ENCODE results near the gene SLC9A8. TPM values are rescaled to one million over a fixed set of nuclear protein-coding genes. Genes with fewer than 3 reads are reported as not detected.

The SLC9A8 gene
- total and polyA plus RNA-seq, 4 experiments from 2014 or later: 3.4 to 25.6 (median 16.9) TPM

- no peaks in the 10 kb centered on the region for H3K27me3 Mint-ChIP-seq
- intact Hi-C loops (cut with micrococcal nuclease): no loop called here
Observed at GRCh38 chr20:49825521-49826033, 12.9 kb downstream of the SLC9A8 start.

GRCh38 chr20:49831022-49831769 is 18.6 kb downstream of the SLC9A8 start:
- H3K4me3 ChIP-seq (ENCODE audit: low read length in 2 of 2): no peak overlapping the region
- H3K4me1 ChIP-seq (ENCODE audit: insufficient read depth, low read length): no peaks in the 10 kb centered on the region
- Mint-ChIP-seq H3K4me3 (no peak overlapping the region), H3K9me3 (no peaks in the 10 kb centered on the region), H3K4me1 (peaks cover 2 to 14% (median 5%) of the 10 kb centered on the region in 4 donors), H3K27ac (no peak overlapping the region), H3K36me3 (peaks cover 39 to 52% of the 10 kb centered on the region in 2 donors), H3K27me3 (no peaks in the 10 kb centered on the region)
- ChIA-PET CTCF (ENCODE audit: partially characterized antibody) (interaction anchor here (0.6 to 1.3 kb wide), 2 partner anchors 221 to 326 kb away, joined by 3 read pairs; no protein-coding TSS in a partner anchor), POLR2A (ENCODE audit: partially characterized antibody) (interaction anchor here (0.6 to 0.9 kb wide), 2 partner anchors 18 to 117 kb away, joined by 3 read pairs; partner anchors contain the start of genes B4GALT5 and SLC9A8)
- intact Hi-C loops (cut with micrococcal nuclease): no loop called here
- no peak overlapping the region for H3K27ac ChIP-seq (ENCODE audit: low read depth, low read length)
- H3K9me3 ChIP-seq (ENCODE audit: control insufficient read depth in 1 of 2, low read length in 2 of 2): no peaks in the 10 kb centered on the region
- no peaks in the 10 kb centered on the region for H3K27me3 ChIP-seq (ENCODE audit: insufficient read depth, low read length)
- peaks cover 9% of the 10 kb centered on the region for H3K36me3 ChIP-seq (ENCODE audit: insufficient read depth, low read length)
- no peak for DNase-seq

More at GRCh38 chr20:49825521-49826033, 12.9 kb downstream of the SLC9A8 start:
- H3K4me1 ChIP-seq (ENCODE audit: insufficient read depth, low read length): peaks cover 45% of the 10 kb centered on the region
- POLR2A ChIA-PET (ENCODE audit: partially characterized antibody): interaction anchor here (1.4 to 3.4 kb wide), 2 partner anchors 12 to 14 kb away, joined by 3 to 27 read pairs; partner anchors contain the start of gene SLC9A8
- no peaks in the 10 kb centered on the region for H3K9me3 ChIP-seq (ENCODE audit: control insufficient read depth in 1 of 2, low read length in 2 of 2)
- Mint-ChIP-seq H3K9me3 (no peaks in the 10 kb centered on the region), H3K4me3 (peak overlapping the region in 1 of 8 donors; percentile 14), H3K4me1 (peaks cover 36 to 47% (median 43%) of the 10 kb centered on the region in 4 donors), H3K36me3 (peaks cover 33 to 60% of the 10 kb centered on the region in 2 donors), H3K27ac (peak overlapping the region in 6 of 7 donors; percentile 29 to 84 (median 79))
- no peak overlapping the region for H3K4me3 ChIP-seq (ENCODE audit: low read length in 2 of 2)
- peaks cover 6% of the 10 kb centered on the region for H3K36me3 ChIP-seq (ENCODE audit: insufficient read depth, low read length)
- CTCF ChIA-PET (ENCODE audit: partially characterized antibody): interaction anchor here (1.1 to 3.7 kb wide), 3 partner anchors 9 to 21 kb away, joined by 3 to 11 read pairs (median 5); no protein-coding TSS in a partner anchor
- DNase-seq: no peak
- H3K27ac ChIP-seq (ENCODE audit: low read depth, low read length): no peak overlapping the region
- no peaks in the 10 kb centered on the region for H3K27me3 ChIP-seq (ENCODE audit: insufficient read depth, low read length)

GRCh38 chr20:49831770-49832631 is 19.4 kb downstream of the SLC9A8 start:
- Histone ChIP-seq H3K9me3 (ENCODE audit: control insufficient read depth in 1 of 2, low read length in 2 of 2) (no peaks in the 10 kb centered on the region), H3K4me3 (ENCODE audit: low read length in 2 of 2) (no peak overlapping the region), H3K4me1 (ENCODE audit: insufficient read depth, low read length) (no peaks in the 10 kb centered on the region), H3K27me3 (ENCODE audit: insufficient read depth, low read length) (no peaks in the 10 kb centered on the region), H3K36me3 (ENCODE audit: insufficient read depth, low read length) (peaks cover 9% of the 10 kb centered on the region), H3K27ac (ENCODE audit: low read depth, low read length) (no peak overlapping the region)
- intact Hi-C loops (cut with micrococcal nuclease): no loop called here
- H3K27ac Mint-ChIP-seq: peak overlapping the region in 5 of 7 donors; percentile 22 to 76 (median 66)
- no peak for DNase-seq
- no peaks in the 10 kb centered on the region for H3K9me3 Mint-ChIP-seq
- ChIA-PET POLR2A (ENCODE audit: partially characterized antibody) (interaction anchor here (0.6 to 0.9 kb wide), 2 partner anchors 19 to 118 kb away, joined by 3 read pairs; partner anchors contain the start of genes B4GALT5 and SLC9A8), CTCF (ENCODE audit: partially characterized antibody) (interaction anchor here (0.6 kb wide), 1 partner anchor 325 kb away, joined by 3 read pairs; no protein-coding TSS in a partner anchor)
- H3K4me3 Mint-ChIP-seq: no peak overlapping the region
- H3K36me3 Mint-ChIP-seq: peaks cover 40 to 55% of the 10 kb centered on the region in 2 donors
- peaks cover 4 to 14% (median 6%) of the 10 kb centered on the region in 4 donors for H3K4me1 Mint-ChIP-seq
- no peaks in the 10 kb centered on the region for H3K27me3 Mint-ChIP-seq

GRCh38 chr20:49832632-49833327 is 20.2 kb downstream of the SLC9A8 start:
- H3K27ac ChIP-seq (ENCODE audit: low read depth, low read length): no peak overlapping the region
- H3K9me3 ChIP-seq (ENCODE audit: control insufficient read depth in 1 of 2, low read length in 2 of 2): no peaks in the 10 kb centered on the region
- Mint-ChIP-seq H3K4me1 (peaks cover 4 to 16% (median 6%) of the 10 kb centered on the region in 4 donors), H3K4me3 (no peak overlapping the region), H3K9me3 (no peaks in the 10 kb centered on the region), H3K27me3 (no peaks in the 10 kb centered on the region), H3K27ac (peak overlapping the region in 2 of 7 donors; percentile 22 to 37), H3K36me3 (peaks cover 42 to 55% of the 10 kb centered on the region in 2 donors)
- no peaks in the 10 kb centered on the region for H3K4me1 ChIP-seq (ENCODE audit: insufficient read depth, low read length)
- peaks cover 9% of the 10 kb centered on the region for H3K36me3 ChIP-seq (ENCODE audit: insufficient read depth, low read length)
- no peak overlapping the region for H3K4me3 ChIP-seq (ENCODE audit: low read length in 2 of 2)
- intact Hi-C loops (cut with micrococcal nuclease): no loop called here
- H3K27me3 ChIP-seq (ENCODE audit: insufficient read depth, low read length): no peaks in the 10 kb centered on the region
- POLR2A ChIA-PET (ENCODE audit: partially characterized antibody): interaction anchor here (0.7 to 1.2 kb wide), 2 partner anchors 20 to 200 kb away, joined by 3 read pairs; partner anchors contain the start of gene SLC9A8
- no peak for DNase-seq
- CTCF ChIA-PET (ENCODE audit: partially characterized antibody): no interaction called here

- intact Hi-C loops (cut with micrococcal nuclease): no loop called here
- no peak overlapping the region for H3K4me3 ChIP-seq (ENCODE audit: low read length in 2 of 2)
- H3K9me3 Mint-ChIP-seq: no peaks in the 10 kb centered on the region
- peaks cover 4 to 17% (median 6%) of the 10 kb centered on the region in 4 donors for H3K4me1 Mint-ChIP-seq
- H3K27me3 ChIP-seq (ENCODE audit: insufficient read depth, low read length): no peaks in the 10 kb centered on the region
- ChIA-PET CTCF (ENCODE audit: partially characterized antibody) (no interaction called here), POLR2A (ENCODE audit: partially characterized antibody) (interaction anchor here (1.2 kb wide), 1 partner anchor 20 kb away, joined by 3 read pairs; the partner anchor contains the start of gene SLC9A8)
- H3K4me3 Mint-ChIP-seq: no peak overlapping the region
- no peak for DNase-seq
- no peak overlapping the region for H3K27ac ChIP-seq (ENCODE audit: low read depth, low read length)
- H3K27ac Mint-ChIP-seq: no peak overlapping the region
- H3K36me3 ChIP-seq (ENCODE audit: insufficient read depth, low read length): peaks cover 10% of the 10 kb centered on the region
- H3K27me3 Mint-ChIP-seq: no peaks in the 10 kb centered on the region
- no peaks in the 10 kb centered on the region for H3K9me3 ChIP-seq (ENCODE audit: control insufficient read depth in 1 of 2, low read length in 2 of 2)
- H3K4me1 ChIP-seq (ENCODE audit: insufficient read depth, low read length): no peaks in the 10 kb centered on the region
- peaks cover 42 to 58% of the 10 kb centered on the region in 2 donors for H3K36me3 Mint-ChIP-seq
Observed at GRCh38 chr20:49833483-49833882, 20.9 kb downstream of the SLC9A8 start.

GRCh38 chr20:49835031-49835430 is 22.4 kb downstream of the SLC9A8 start:
- ChIA-PET POLR2A (ENCODE audit: partially characterized antibody) (no interaction called here), CTCF (ENCODE audit: partially characterized antibody) (no interaction called here)
- Mint-ChIP-seq H3K4me1 (peaks cover 4 to 16% (median 7%) of the 10 kb centered on the region in 4 donors), H3K36me3 (peaks cover 36 to 61% of the 10 kb centered on the region in 2 donors), H3K27me3 (no peaks in the 10 kb centered on the region), H3K9me3 (no peaks in the 10 kb centered on the region), H3K4me3 (no peak overlapping the region), H3K27ac (no peak overlapping the region)
- H3K36me3 ChIP-seq (ENCODE audit: insufficient read depth, low read length): peaks cover 15% of the 10 kb centered on the region
- no peak overlapping the region for H3K4me3 ChIP-seq (ENCODE audit: low read length in 2 of 2)
- no peak overlapping the region for H3K27ac ChIP-seq (ENCODE audit: low read depth, low read length)
- H3K4me1 ChIP-seq (ENCODE audit: insufficient read depth, low read length): no peaks in the 10 kb centered on the region
- H3K27me3 ChIP-seq (ENCODE audit: insufficient read depth, low read length): no peaks in the 10 kb centered on the region
- no peaks in the 10 kb centered on the region for H3K9me3 ChIP-seq (ENCODE audit: control insufficient read depth in 1 of 2, low read length in 2 of 2)
- DNase-seq: no peak
- intact Hi-C loops (cut with micrococcal nuclease): no loop called here
